IPS-18c (cell line): ENCODE data around the gene SMAP2.

ENCODE experiments used
- H3K4me3 ChIP-seq: 2 replicates; pipeline ENCODE4 v1.7.0; 2013; ENCODE audit warnings: low read depth, mild to moderate bottlenecking, low read length, moderate library complexity; ENCODE audit not compliant: insufficient read depth
- H3K9me3 ChIP-seq: one replicate; pipeline ENCODE4 v1.6.1; 2013; ENCODE audit warnings: mild to moderate bottlenecking, low read length, moderate library complexity; ENCODE audit not compliant: control insufficient read depth, insufficient read depth

The SMAP2 gene

GRCh38 chr1:40399984-40400704 is 26.6 kb downstream of the SMAP2 start:
- H3K4me3 ChIP-seq: no peak overlapping the region
- peaks cover 2% of the 10 kb centered on the region for H3K9me3 ChIP-seq

- Histone ChIP-seq H3K4me3 (no peak overlapping the region), H3K9me3 (peaks cover 2% of the 10 kb centered on the region)
Measured at GRCh38 chr1:40401473-40402201, 28.1 kb downstream of the SMAP2 start.

- Histone ChIP-seq H3K4me3 (no peak overlapping the region), H3K9me3 (no peaks in the 10 kb centered on the region)
Measured at GRCh38 chr1:40404670-40405462, 31.3 kb downstream of the SMAP2 start.

DNA sequence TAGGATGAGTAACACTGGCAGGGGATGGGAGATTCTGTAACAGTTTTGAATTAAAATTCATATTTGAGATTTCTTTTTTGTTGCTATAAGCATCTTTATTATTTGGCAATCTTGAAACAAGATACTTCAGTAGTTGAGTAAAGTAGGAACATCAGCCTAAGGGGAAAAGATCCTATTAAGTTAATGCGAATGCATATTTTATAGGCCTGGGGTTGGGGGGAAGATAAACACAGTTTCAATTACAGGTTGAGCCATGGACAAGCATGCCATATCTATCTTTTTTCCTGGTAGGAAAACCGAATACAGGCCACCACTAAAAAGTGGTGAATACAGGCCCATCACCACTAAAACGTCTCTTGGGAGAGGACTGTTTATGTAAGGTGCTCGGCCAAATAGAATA is 32.3 kb downstream of the SMAP2 start:
- H3K4me3 ChIP-seq: no peak overlapping the region
- no peaks in the 10 kb centered on the region for H3K9me3 ChIP-seq

DNA sequence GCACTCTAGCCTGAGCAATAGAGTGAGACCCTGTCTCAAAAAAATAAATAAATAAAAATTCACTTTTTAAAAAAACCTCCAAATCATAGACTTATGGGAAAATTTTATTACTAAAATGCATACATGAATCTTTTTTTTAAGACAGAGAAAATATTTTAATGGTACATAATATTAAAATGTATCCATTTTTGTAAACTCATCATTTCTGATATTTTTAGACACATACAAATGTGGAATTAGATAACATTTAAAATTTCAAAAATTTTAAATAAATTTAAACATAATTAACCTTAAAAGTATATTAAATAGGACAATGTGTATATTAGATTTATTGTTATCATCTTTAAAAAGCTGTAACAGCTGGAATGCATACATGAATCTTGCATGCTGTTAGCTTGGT is 33.9 kb downstream of the SMAP2 start:
- H3K9me3 ChIP-seq: no peaks in the 10 kb centered on the region

GRCh38 chr1:40409467-40409866 is 35.9 kb downstream of the SMAP2 start:
- Histone ChIP-seq H3K9me3 (no peaks in the 10 kb centered on the region), H3K4me3 (no peak overlapping the region)

More for the DNA sequence above, 33.9 kb downstream of the SMAP2 start:
- no peak overlapping the region for H3K4me3 ChIP-seq

- H3K9me3 ChIP-seq: no peaks in the 10 kb centered on the region
- H3K4me3 ChIP-seq: no peak overlapping the region
Measured at GRCh38 chr1:40411294-40411693, 37.8 kb downstream of the SMAP2 start.

DNA sequence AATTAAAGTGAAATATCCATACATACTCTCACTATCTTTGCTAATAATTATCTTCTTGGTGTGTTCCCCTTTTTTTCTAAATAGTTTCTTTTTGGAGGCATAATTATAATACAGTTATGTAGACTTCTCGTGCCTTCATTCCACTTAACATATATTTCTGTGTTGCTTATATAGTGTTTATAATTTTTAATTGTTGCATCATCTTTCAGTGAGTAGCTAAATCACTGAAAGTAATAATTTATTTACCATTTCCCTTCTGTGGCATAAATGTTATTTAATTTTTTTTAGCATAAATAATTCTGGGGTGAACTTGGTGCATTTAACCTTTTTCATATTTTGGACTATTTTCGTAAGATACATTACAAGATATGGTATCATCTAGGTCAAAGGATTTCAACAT is 38.3 kb downstream of the SMAP2 start:
- no peaks in the 10 kb centered on the region for H3K9me3 ChIP-seq

DNA sequence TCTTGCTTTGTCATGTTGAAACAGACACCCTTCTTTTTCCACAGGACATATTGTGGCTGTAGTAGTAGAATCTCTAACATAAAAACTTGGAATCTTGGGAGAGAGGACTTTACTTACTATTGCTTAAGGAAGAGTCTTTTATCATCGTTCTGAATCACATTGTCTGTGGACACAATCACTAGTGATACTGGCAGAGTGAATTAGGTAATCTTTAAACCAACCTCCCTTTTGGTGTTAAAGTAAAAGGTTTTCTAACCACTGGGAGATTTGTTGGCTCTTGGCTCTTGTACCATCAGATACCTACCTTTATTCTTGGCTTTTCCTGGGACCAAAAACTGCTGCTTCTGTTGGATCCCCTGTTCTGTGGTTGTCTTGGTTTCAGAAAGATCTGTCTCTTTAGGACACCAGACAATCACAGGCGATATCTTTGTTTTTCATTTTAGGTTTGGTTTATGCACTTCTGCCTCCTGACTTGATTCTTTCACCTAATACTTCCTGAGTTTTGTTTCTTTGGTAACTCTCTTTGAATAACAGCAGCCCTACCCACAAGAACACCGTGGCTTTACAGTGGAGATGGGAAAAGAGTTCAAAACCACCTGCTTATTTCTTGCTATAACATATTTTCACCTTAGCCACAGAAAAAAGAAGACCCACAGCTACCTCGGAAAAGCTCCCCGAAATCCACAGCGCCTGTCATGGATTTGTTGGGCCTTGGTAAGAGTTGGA is 40.2 kb downstream of the SMAP2 start:
- no peaks in the 10 kb centered on the region for H3K9me3 ChIP-seq
- no peak overlapping the region for H3K4me3 ChIP-seq

More for the DNA sequence above, 38.3 kb downstream of the SMAP2 start:
- no peak overlapping the region for H3K4me3 ChIP-seq

DNA sequence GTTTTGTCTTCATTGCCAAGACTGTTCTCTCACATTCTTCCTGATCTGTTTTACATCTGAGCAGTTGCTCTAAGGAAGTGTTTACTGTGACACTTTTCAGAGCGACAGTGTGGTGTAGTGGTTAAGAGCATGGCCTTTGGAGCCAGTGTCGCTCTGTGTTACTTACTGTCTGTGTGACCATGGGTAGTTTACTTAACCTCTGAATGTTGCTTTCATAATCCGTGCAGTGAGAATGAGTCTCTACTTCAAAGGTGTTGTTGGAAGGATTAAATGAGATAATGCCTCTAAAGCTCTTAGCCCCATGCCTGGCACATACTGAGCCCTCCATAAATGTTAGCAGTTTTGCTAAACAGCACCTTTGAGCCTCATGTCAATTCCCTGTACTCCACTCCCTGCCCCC is 40.8 kb downstream of the SMAP2 start:
- Histone ChIP-seq H3K4me3 (no peak overlapping the region), H3K9me3 (no peaks in the 10 kb centered on the region)

DNA sequence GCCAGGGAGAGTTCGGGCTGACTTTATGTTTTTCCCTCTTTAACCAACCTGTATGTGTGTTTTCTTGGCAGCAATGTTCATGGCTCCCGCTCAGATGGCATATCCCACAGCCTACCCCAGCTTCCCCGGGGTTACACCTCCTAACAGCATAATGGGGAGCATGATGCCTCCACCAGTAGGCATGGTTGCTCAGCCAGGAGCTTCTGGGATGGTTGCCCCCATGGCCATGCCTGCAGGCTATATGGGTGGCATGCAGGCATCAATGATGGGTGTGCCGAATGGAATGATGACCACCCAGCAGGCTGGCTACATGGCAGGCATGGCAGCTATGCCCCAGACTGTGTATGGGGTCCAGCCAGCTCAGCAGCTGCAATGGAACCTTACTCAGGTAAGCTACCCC is 43.2 kb downstream of the SMAP2 start:
- H3K4me3 ChIP-seq: no peak overlapping the region
- H3K9me3 ChIP-seq: no peaks in the 10 kb centered on the region

- no peaks in the 10 kb centered on the region for H3K9me3 ChIP-seq
- no peak overlapping the region for H3K4me3 ChIP-seq
Measured at GRCh38 chr1:40421431-40422384, 48.2 kb downstream of the SMAP2 start.

DNA sequence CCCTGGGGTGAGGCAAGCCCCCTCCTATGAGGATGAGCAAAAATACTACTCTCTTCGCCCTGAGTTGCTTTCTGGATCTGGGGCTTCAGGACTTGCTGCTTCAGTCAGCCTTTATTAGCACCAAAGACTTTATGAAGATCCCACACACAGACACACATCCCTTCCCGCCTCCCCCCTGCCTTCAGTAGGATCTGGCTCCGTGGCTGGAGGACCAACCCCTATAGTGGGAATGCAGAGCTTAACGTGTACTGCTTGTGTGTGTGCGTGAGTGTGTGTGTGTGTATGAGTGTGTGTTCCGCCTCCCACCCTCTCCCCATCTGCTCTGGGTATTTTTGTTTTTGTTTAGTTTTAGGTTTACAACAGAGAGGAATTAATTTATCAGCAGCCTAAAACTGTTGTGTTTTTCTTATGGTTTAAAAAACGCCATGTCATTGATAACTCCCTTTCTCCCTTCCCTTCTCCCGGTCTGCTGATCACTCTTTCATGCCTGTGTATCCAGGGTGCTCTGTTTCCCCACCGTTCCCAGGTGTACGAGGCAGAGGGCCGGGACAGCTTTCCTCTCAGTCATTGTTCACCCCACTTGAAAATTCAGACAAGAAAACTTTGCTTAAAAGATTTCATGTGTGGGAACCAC is 49.2 kb downstream of the SMAP2 start:
- Histone ChIP-seq H3K9me3 (no peaks in the 10 kb centered on the region), H3K4me3 (no peak overlapping the region)

DNA sequence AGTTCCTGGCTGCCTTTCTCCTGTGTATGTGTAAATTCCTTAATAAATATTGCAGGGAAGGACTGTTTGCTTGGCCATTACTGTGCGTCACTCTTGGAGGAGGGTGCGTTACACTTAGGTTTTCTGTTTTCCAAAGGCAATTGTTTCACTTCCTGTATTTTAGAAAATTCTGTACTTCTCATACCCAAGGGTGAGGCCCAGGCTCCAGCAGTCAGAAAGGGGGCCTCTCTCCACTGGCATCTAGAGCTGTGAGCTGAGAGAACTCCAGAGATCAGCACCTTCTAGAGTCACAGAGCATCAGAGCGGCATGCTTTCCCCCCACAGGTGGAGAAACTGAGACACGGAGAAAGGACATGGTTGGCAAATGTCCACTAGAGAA is 49.7 kb downstream of the SMAP2 start:
- Histone ChIP-seq H3K9me3 (no peaks in the 10 kb centered on the region), H3K4me3 (no peak overlapping the region)

GRCh38 chr1:40423951-40424618 is 50.6 kb downstream of the SMAP2 start:
- Histone ChIP-seq H3K9me3 (no peaks in the 10 kb centered on the region), H3K4me3 (no peak overlapping the region)
